H9 (cell line): ENCODE data around the gene BTBD1. TPM values are rescaled to one million over a fixed set of nuclear protein-coding genes. Genes with fewer than 3 reads are reported as not detected.

ENCODE experiments used
- DNase-seq: peaks from one replicate; pipeline ENCODE4 v3.0.0-alpha.2; 2017
- H2AFZ ChIP-seq: one replicate; pipeline ENCODE4 v1.6.1; 2013; ENCODE audit warnings: mild to moderate bottlenecking, low read length, control low read depth, moderate library complexity
- H2AK5ac ChIP-seq: 2 replicates; pipeline ENCODE4 v1.6.1; 2013; ENCODE audit warnings: low read length, control low read depth, mixed read lengths; ENCODE audit not compliant: insufficient read length
- H2BK120ac ChIP-seq: one replicate; pipeline ENCODE4 v1.6.1; 2013; ENCODE audit warnings: low read depth, mild to moderate bottlenecking, low read length, control low read depth, inconsistent platforms; ENCODE audit not compliant: poor library complexity, severe bottlenecking
- H2BK12ac ChIP-seq: 2 replicates; pipeline ENCODE4 v1.6.1; 2013; ENCODE audit warnings: low read length, control low read depth, mixed read lengths, low read depth; ENCODE audit not compliant: insufficient read length
- H2BK15ac ChIP-seq: 2 replicates; pipeline ENCODE4 v1.6.1; 2013; ENCODE audit warnings: low read depth, low read length, control low read depth
- H2BK20ac ChIP-seq: one replicate; pipeline ENCODE4 v1.6.1; 2013; ENCODE audit warnings: low read depth, mild to moderate bottlenecking, low read length, control low read depth, inconsistent platforms; ENCODE audit not compliant: poor library complexity, severe bottlenecking
- H2BK5ac ChIP-seq: 2 replicates; pipeline ENCODE4 v1.6.1; 2013; ENCODE audit warnings: low read length, control low read depth, mixed read lengths; ENCODE audit not compliant: insufficient read length
- H3K14ac ChIP-seq: 2 replicates; pipeline ENCODE4 v1.6.1; 2013; ENCODE audit warnings: low read length, control low read depth; ENCODE audit not compliant: insufficient read depth
- H3K18ac ChIP-seq: 2 replicates; pipeline ENCODE4 v1.6.1; 2013; ENCODE audit warnings: low read depth, mild to moderate bottlenecking, mixed read lengths, low read length, control low read depth; ENCODE audit not compliant: insufficient read length
- H3K23ac ChIP-seq: 2 replicates; pipeline ENCODE4 v1.6.1; 2013; ENCODE audit warnings: low read length, control low read depth, mixed read lengths, low read depth; ENCODE audit not compliant: insufficient read length
- H3K23me2 ChIP-seq: 2 replicates; pipeline ENCODE4 v1.6.1; 2013; ENCODE audit warnings: low read depth, mild to moderate bottlenecking, mixed read lengths, low read length, control low read depth; ENCODE audit not compliant: insufficient read length, poor library complexity, severe bottlenecking
- H3K27ac ChIP-seq: 2 replicates; pipeline ENCODE4 v1.5.1; 2013; ENCODE audit warnings: low read length, control low read depth, mixed read lengths, low read depth; ENCODE audit not compliant: insufficient read length
- H3K27me3 ChIP-seq: 2 replicates; pipeline ENCODE4 v1.6.1; 2013; ENCODE audit warnings: low read length, control low read depth, inconsistent platforms; ENCODE audit not compliant: insufficient read depth
- H3K4ac ChIP-seq: 2 replicates; pipeline ENCODE4 v1.6.1; 2013; ENCODE audit warnings: low read depth, mild to moderate bottlenecking, control low read depth, inconsistent platforms, low read length, moderate library complexity
- H3K4me1 ChIP-seq: 2 replicates; pipeline ENCODE4 v1.6.1; 2013; ENCODE audit warnings: low read length, control low read depth, inconsistent platforms; ENCODE audit not compliant: insufficient read depth
- H3K4me2 ChIP-seq: 2 replicates; pipeline ENCODE4 v1.6.1; 2013; ENCODE audit warnings: low read length, control low read depth, mixed read lengths; ENCODE audit not compliant: insufficient read length, insufficient read depth
- H3K56ac ChIP-seq: 2 replicates; pipeline ENCODE4 v1.6.1; 2013; ENCODE audit warnings: low read depth, mild to moderate bottlenecking, mixed read lengths, low read length, control low read depth; ENCODE audit not compliant: insufficient read length
- H3K79me1 ChIP-seq: 2 replicates; pipeline ENCODE4 v1.6.1; 2013; ENCODE audit warnings: low read depth, mild to moderate bottlenecking, moderate library complexity, low read length, control low read depth, inconsistent platforms; ENCODE audit not compliant: insufficient read depth, poor library complexity, severe bottlenecking
- H3K79me2 ChIP-seq: 2 replicates; pipeline ENCODE4 v1.6.1; 2013; ENCODE audit warnings: low read length, control low read depth, inconsistent platforms; ENCODE audit not compliant: insufficient read depth
- H3K9ac ChIP-seq: 2 replicates; pipeline ENCODE4 v1.6.1; 2013; ENCODE audit warnings: low read length, control low read depth, mixed read lengths; ENCODE audit not compliant: insufficient read length; ENCODE audit errors: extremely low read depth
- H3K9me3 ChIP-seq: one replicate; pipeline ENCODE4 v1.6.1; 2013; ENCODE audit warnings: low read depth, low read length, inconsistent platforms; ENCODE audit not compliant: control insufficient read depth
- H3T11ph ChIP-seq: one replicate; pipeline ENCODE4 v1.6.1; 2013; ENCODE audit warnings: mild to moderate bottlenecking, low read length, control low read depth, inconsistent platforms
- H4K20me1 ChIP-seq: one replicate; pipeline ENCODE4 v1.6.1; 2013; ENCODE audit not compliant: control insufficient read depth, insufficient read length, insufficient read depth
- H4K5ac ChIP-seq: 2 replicates; pipeline ENCODE4 v1.6.1; 2013; ENCODE audit warnings: low read depth, mild to moderate bottlenecking, mixed read lengths, low read length, control low read depth; ENCODE audit not compliant: insufficient read length
- H4K8ac ChIP-seq: replicated peaks from 2 replicates; pipeline ENCODE4 v1.6.1; 2013; ENCODE audit warnings: low read length, control low read depth, mixed read lengths, low read depth; ENCODE audit not compliant: insufficient read length
- H4K91ac ChIP-seq: 2 replicates; pipeline ENCODE4 v1.6.1; 2013; ENCODE audit warnings: low read depth, mild to moderate bottlenecking, moderate library complexity, mixed read lengths, low read length, control low read depth; ENCODE audit not compliant: insufficient read length
- H3K27ac Mint-ChIP-seq, 3 experiments: 2 replicates in 2 of 3; 3 replicates in 1 of 3; pipeline ENCODE4 v1.8.0; 2020 to 2021; ENCODE audit warnings: mixed read lengths in 3 of 3, mild to moderate bottlenecking in 1 of 3, moderate library complexity in 1 of 3
- H3K27me3 Mint-ChIP-seq: 2 replicates; pipeline ENCODE4 v1.8.0; 2021; ENCODE audit warnings: low read depth, mild to moderate bottlenecking, moderate library complexity, mixed read lengths
- H3K36me3 Mint-ChIP-seq, 3 experiments: 2 replicates in 2 of 3; 3 replicates in 1 of 3; pipeline ENCODE4 v1.8.0; 2020 to 2021; ENCODE audit warnings: low read depth in 3 of 3, mixed read lengths in 3 of 3; ENCODE audit not compliant: insufficient read depth in 1 of 3
- H3K4me1 Mint-ChIP-seq, 2 experiments: 2 replicates each; pipeline ENCODE4 v1.8.0; 2020; ENCODE audit warnings: mixed read lengths in 2 of 2
- H3K4me3 Mint-ChIP-seq, 2 experiments: 2 replicates in 1 of 2; 3 replicates in 1 of 2; pipeline ENCODE4 v1.8.0; 2020 to 2021; ENCODE audit warnings: mild to moderate bottlenecking in 2 of 2, mixed read lengths in 2 of 2, moderate library complexity in 1 of 2
- H3K9me3 Mint-ChIP-seq, 2 experiments: 2 replicates in 1 of 2; 3 replicates in 1 of 2; pipeline ENCODE4 v1.8.0; 2020; ENCODE audit warnings: mild to moderate bottlenecking in 2 of 2, mixed read lengths in 2 of 2, moderate library complexity in 1 of 2
- CTCF ChIP-seq: fragments of 200-600 bp; sonication (generic); conservative IDR thresholded peaks from 3 replicates; pipeline ENCODE4 v1.8.0; 2021; ENCODE audit warnings: antibody characterized with exemption, mild to moderate bottlenecking
- WGBS: extraction: QIAGEN DNeasy Blood & Tissue Kit; methylation state at CpG from one replicate; pipeline ENCODE4 v1.1.7; 2013; ENCODE audit warnings: missing lambda C conversion rate, low lambda C conversion rate, mixed read lengths; ENCODE audit not compliant: insufficient read length; ENCODE audit errors: extremely low coverage; 5-methylcytosine and 5-hydroxymethylcytosine counted together
- total RNA-seq: library from RNA; stranded (reverse); gene quantifications from 2 replicates; pipeline ENCODE4 v1.2.1, GENCODE V29; 2021

BTBD1 gene
- total RNA-seq, 1 experiment from 2014 or later: 43.3 TPM

- Histone ChIP-seq H4K91ac (no peak overlapping the region), H3K23me2 (peaks cover 5% of the 10 kb centered on the region), H3K9me3 (no peaks in the 10 kb centered on the region), H2BK12ac (no peak overlapping the region), H4K20me1 (no peaks in the 10 kb centered on the region), H3K23ac (no peak overlapping the region), H2BK15ac (no peak overlapping the region), H3T11ph (no peak overlapping the region), H3K4me1 (no peaks in the 10 kb centered on the region), H3K79me2 (no peaks in the 10 kb centered on the region; the same call in 1 of the 2 replicates), H3K4me2 (no peak overlapping the region), H3K4ac (no peak overlapping the region), H2BK120ac (no peak overlapping the region), H2BK5ac (no peak overlapping the region), H3K56ac (no peak overlapping the region), H3K18ac (no peak overlapping the region), H2BK20ac (no peak overlapping the region), H4K8ac (no peak overlapping the region), H3K27me3 (no peaks in the 10 kb centered on the region), H2AFZ (no peak overlapping the region), H3K27ac (no peak overlapping the region), H3K9ac (no peak overlapping the region), H3K14ac (no peak overlapping the region), H3K79me1 (no peaks in the 10 kb centered on the region), H2AK5ac (no peak overlapping the region), H4K5ac (no peak overlapping the region)
- Mint-ChIP-seq H3K4me3 (no peak overlapping the region), H3K9me3 (peaks cover 5 to 10% of the 10 kb centered on the region in 2 experiments; a peak in 3 of 5 replicates), H3K27me3 (peaks cover 3% of the 10 kb centered on the region; the same call in 1 of the 2 replicates), H3K36me3 (peaks cover 14 to 38% (median 29%) of the 10 kb centered on the region in 3 experiments), H3K27ac (no peak overlapping the region), H3K4me1 (peaks cover 30 to 35% of the 10 kb centered on the region in 2 experiments)
- DNase-seq: no peak
- no CpG with 5 or more reads among the region's 5 CpGs for WGBS
- no peak for TF ChIP-seq CTCF
Measured at GRCh38 chr15:83014205-83014653, 52.8 kb downstream of the BTBD1 start.
